Tibial nerve (tissue), 4 donors: ENCODE results near the gene ULK3. TPM values are rescaled to one million over a fixed set of nuclear protein-coding genes. Genes with fewer than 3 reads are reported as not detected.

ENCODE experiments used
- DNase-seq, 2 donors: peaks; one replicate each; pipeline ENCODE4 v3.0.0-alpha.2; 2019; ENCODE audit warnings: low spot score in 2 of 2
- H3K27ac ChIP-seq, 4 donors: fragments of 200-600 bp; sonication (generic) in 3 of 4; one replicate each; pipeline ENCODE4 v1.5.1; 2017 to 2019; ENCODE audit warnings: mild to moderate bottlenecking in 1 of 4
- H3K27me3 ChIP-seq, 2 donors: fragments of 200-600 bp; sonication (generic) in 1 of 2; one replicate each; pipeline versions ENCODE4 v1.5.1 to v1.6.0; 2017 to 2019
- H3K36me3 ChIP-seq, 3 donors: fragments of 200-600 bp; sonication (generic); one replicate each; pipeline ENCODE4 v1.5.1; 2018 to 2019
- H3K4me1 ChIP-seq, 4 donors: fragments of 200-600 bp; sonication (generic) in 3 of 4; one replicate each; pipeline ENCODE4 v1.5.1; 2017 to 2019
- H3K4me3 ChIP-seq, 4 donors: fragments of 200-600 bp; sonication (generic) in 3 of 4; one replicate each; pipeline ENCODE4 v1.5.1; 2017 to 2019; ENCODE audit warnings: mild to moderate bottlenecking in 1 of 4, moderate library complexity in 1 of 4
- H3K9me3 ChIP-seq, 4 donors: fragments of 200-600 bp; sonication (generic) in 3 of 4; one replicate each; pipeline ENCODE4 v1.5.1; 2017 to 2019
- EP300 ChIP-seq, 2 donors: sonication (generic); formaldehyde crosslinking; IDR thresholded peaks; one replicate each; pipeline ENCODE4 v1.6.1; 2017; ENCODE audit warnings: antibody characterized with exemption in 2 of 2, mild to moderate bottlenecking in 1 of 2
- POLR2A ChIP-seq, 2 donors: fragments of 450-650 bp; IDR thresholded peaks; one replicate each; pipeline ENCODE4 v1.6.1; 2017; ENCODE audit warnings: antibody characterized with exemption in 2 of 2, mild to moderate bottlenecking in 2 of 2, moderate library complexity in 2 of 2
- WGBS, 2 donors: methylation state at CpG; one replicate each; pipeline ENCODE4 v1.1.5; 2018; 5-methylcytosine and 5-hydroxymethylcytosine counted together
- total RNA-seq, 4 donors: library from RNA; depleted of rRNA; stranded (reverse); fragments of >200 nt; gene quantifications; one replicate each; pipeline ENCODE4 v1.1.0, GENCODE V29; 2016
- TF ChIP-seq, protein P1 (sequence below), 5 experiments: fragments of 200-600 bp in 3 of 5; fragments of 450-650 bp in 2 of 5; sonication (generic) in 3 of 5; IDR thresholded peaks; one replicate each; pipeline ENCODE4 v1.5.1; 2016 to 2019; ENCODE audit warnings: antibody characterized with exemption in 5 of 5, mild to moderate bottlenecking in 3 of 5, moderate library complexity in 2 of 5

Gene ULK3
- total RNA-seq, 4 donors from 2014 or later: 42.6 to 86.7 (median 48.9) TPM

DNA sequence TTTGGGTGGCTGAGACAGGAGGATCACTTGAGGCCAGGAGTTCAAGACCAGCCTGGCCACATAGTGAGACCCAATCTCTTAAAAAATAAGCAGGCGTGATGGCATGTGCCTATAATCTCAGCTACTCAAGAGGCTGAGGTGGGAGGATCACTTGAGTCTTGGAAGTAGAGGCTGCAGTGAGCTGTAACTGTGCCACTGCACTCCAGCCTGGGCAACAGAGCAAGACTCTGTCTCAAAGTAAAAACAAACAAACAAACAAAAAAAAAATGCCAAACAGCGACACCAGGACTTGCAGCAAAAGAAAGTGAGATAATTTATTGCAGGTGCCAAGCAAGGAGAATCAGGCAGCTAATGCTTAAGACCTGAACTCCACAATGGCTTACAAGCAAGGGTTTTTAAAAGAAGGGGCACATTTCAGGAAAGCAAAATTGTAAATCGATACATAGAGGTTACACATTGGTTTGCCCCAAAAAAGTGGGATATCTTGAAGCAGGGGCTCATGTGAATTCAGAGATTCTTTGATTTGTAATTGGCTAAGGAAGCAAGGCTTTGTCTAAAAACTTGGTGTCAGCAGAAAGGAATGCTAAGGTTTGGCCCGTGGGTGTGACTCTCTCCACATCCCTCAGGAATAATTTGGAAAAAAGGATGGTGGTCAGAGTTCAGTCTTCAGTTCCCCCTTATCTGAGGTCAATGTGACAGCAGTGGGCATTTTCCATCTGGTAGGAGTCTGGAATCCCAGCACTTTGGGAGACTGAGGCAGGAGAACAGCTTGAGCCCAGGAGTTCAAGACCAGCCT lies 41.7 kb upstream of the ULK3 start:
- WGBS, 2 donors: 56 to 58% methylated on average over 4 of the region's 4 CpGs
- H3K27me3 ChIP-seq: no peaks in the 10 kb centered on the region
- H3K9me3 ChIP-seq: no peaks in the 10 kb centered on the region
- H3K4me1 ChIP-seq: peaks cover 0 to 26% (median 9%) of the 10 kb centered on the region in 4 donors
- no peak for DNase-seq
- TF ChIP-seq, protein P1, sequence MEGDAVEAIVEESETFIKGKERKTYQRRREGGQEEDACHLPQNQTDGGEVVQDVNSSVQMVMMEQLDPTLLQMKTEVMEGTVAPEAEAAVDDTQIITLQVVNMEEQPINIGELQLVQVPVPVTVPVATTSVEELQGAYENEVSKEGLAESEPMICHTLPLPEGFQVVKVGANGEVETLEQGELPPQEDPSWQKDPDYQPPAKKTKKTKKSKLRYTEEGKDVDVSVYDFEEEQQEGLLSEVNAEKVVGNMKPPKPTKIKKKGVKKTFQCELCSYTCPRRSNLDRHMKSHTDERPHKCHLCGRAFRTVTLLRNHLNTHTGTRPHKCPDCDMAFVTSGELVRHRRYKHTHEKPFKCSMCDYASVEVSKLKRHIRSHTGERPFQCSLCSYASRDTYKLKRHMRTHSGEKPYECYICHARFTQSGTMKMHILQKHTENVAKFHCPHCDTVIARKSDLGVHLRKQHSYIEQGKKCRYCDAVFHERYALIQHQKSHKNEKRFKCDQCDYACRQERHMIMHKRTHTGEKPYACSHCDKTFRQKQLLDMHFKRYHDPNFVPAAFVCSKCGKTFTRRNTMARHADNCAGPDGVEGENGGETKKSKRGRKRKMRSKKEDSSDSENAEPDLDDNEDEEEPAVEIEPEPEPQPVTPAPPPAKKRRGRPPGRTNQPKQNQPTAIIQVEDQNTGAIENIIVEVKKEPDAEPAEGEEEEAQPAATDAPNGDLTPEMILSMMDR (IDR thresholded peaks at IDR 0.05): no peak
- TF ChIP-seq POLR2A (IDR thresholded peaks at IDR 0.05): no peak
- TF ChIP-seq EP300 (IDR thresholded peaks at IDR 0.05): no peak
- no peak overlapping the region for H3K4me3 ChIP-seq
- no peaks in the 10 kb centered on the region for H3K36me3 ChIP-seq
- no peak overlapping the region for H3K27ac ChIP-seq

DNA sequence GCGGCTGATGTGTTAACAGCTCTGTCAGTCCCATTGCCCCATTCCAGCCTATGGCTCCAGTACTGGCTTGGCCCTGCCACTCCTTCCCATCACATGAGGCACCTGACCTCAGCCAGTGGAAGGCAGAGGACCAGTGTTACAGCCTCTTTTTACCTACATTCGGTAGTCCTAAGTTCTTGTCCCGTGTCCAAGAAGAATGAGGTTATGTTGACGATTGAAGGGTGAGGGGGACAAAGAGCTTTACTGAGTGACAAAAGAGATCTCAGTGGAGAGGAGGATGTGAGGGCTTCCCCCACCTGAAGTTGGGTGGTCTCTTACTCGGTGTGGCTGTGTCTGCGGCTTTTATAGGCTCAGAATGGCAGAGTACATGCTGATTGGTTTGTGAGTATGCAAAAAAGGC lies 39.6 kb upstream of the ULK3 start:
- 92 to 94% methylated on average over 6 of the region's 6 CpGs for whole genome bisulfite sequencing, 2 donors
- TF ChIP-seq POLR2A (IDR thresholded peaks at IDR 0.05): no peak
- Histone ChIP-seq H3K36me3 (no peaks in the 10 kb centered on the region), H3K27ac (no peak overlapping the region), H3K9me3 (no peaks in the 10 kb centered on the region), H3K4me3 (no peak overlapping the region), H3K27me3 (no peaks in the 10 kb centered on the region), H3K4me1 (peaks cover 0 to 14% (median 0%) of the 10 kb centered on the region in 4 donors)
- DNase-seq: no peak

DNA sequence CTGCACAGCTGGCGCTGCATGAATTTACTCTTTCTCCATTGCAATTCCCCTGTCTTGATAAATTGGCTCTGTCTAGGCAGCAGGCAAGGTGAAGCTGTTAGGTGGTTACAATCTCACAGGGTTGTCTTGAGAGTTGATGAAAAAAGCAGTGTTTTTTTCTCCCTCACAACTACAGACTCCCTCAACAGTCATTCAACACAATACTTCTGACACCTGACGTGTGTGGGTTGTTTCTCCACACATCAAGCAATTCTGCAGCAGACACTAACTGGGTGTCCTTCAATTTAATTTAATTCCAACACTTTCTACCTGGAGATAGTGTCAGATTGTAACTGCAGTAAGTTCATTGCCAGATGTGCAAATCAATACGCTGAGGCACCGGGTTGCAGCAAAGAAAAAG lies 35.3 kb upstream of the ULK3 start:
- peaks cover 0 to 6% (median 0%) of the 10 kb centered on the region in 4 donors for H3K4me1 ChIP-seq
- H3K36me3 ChIP-seq: no peaks in the 10 kb centered on the region
- H3K4me3 ChIP-seq: no peak overlapping the region
- TF ChIP-seq EP300 (IDR thresholded peaks at IDR 0.05) (no peak), POLR2A (IDR thresholded peaks at IDR 0.05) (no peak)
- TF ChIP-seq, protein P1 (IDR thresholded peaks at IDR 0.05): no peak
- no peak overlapping the region for H3K27ac ChIP-seq
- H3K9me3 ChIP-seq: no peaks in the 10 kb centered on the region
- DNase-seq: no peak
- no peaks in the 10 kb centered on the region for H3K27me3 ChIP-seq
- WGBS, 2 donors: 72 to 77% methylated on average over 4 of the region's 4 CpGs

DNA sequence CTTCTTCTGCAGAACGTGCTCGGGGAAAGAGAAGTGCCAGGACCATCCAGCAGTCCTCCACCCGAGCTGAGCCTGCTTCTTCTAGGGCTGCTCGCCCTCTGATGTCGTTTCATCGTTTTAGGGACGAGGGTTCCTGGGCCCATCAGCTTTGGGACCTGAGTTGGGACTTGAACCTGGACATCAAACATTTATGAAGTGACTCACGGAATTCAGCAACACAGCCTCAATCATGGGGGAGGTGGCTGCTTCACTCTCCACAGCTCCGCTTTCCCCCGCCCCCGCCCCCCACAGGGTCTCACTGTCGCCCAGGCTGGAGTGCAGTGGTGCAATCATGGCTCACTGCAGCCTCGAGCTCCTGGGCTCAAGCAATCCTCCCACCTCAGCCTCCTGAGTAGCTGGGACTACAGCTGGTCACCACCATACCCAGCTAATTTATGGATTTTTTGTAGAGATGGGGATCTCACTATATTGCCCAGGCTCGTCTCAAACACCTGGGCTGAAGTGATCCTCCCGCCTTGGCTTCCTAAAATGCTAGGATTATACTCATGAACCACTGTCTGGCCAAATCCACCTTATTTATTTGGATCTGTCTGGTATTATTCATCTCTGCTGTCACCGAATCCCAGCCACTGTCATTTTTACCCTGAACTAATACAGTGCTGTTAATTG lies 30.9 kb upstream of the ULK3 start:
- TF ChIP-seq POLR2A (IDR thresholded peaks at IDR 0.05): no peak
- TF ChIP-seq, protein P1 (IDR thresholded peaks at IDR 0.05): no peak
- Histone ChIP-seq H3K4me1 (peaks cover 0 to 44% (median 35%) of the 10 kb centered on the region in 4 donors), H3K4me3 (peak overlapping the region; percentile 69 to 76 (median 75)), H3K27ac (peak overlapping the region; percentile 91 to 97 (median 92)), H3K9me3 (no peaks in the 10 kb centered on the region), H3K36me3 (no peaks in the 10 kb centered on the region), H3K27me3 (no peaks in the 10 kb centered on the region)
- DNase-seq: peak in 1 of 2 donors; percentile 28
- WGBS, 2 donors: 25 to 34% methylated on average over 12 to 16 of the region's 16 CpGs

DNA sequence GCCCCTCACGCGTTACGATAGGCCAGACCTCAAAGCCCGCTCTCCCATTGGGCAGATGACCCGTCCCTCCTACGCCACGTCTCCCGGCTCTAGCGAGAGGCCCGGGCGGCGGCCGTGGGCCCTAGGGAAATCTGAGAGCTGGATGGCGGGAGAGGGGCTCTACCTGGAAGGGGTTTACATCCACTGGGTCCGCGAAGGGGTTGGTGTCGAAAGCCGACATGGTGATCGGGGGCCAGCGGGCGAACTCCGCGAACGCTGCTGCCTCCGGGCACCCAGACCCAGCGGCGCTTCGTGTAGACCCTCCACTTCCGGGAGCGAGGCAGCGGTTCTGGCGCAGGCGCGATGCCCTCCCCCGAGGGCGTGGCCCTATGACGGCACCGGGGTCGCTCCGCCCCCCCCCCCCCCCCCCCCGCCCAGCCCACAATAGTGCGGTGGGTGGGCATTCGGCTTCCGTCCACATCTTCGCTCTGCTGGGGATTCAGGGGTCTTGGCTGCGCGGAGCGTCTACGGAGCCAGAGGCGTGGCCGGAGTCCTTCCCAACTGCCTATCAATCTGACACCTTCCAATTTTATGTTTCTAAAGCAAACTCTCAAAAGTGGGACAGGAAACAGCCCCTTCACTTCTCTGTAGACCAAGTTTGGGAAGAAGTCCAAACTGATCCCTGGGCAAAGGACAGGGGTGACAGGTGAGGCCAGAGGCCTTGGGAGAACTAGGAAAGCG lies 30.2 kb upstream of the ULK3 start, which contains the start of gene SCAMP2:
TSS of gene SCAMP2 (minus strand) at position 330 of the 720 bp plus-strand sequence. CDS start at position 220, 110 bp downstream.
- 0% methylated on average over 25 to 29 of the region's 52 CpGs for WGBS, 2 donors
- H3K9me3 ChIP-seq: no peaks in the 10 kb centered on the region
- DNase-seq: peak; percentile 85 to 90
- H3K27me3 ChIP-seq: no peaks in the 10 kb centered on the region
- peak within 1 kb of the TSS; percentile 69 to 76 (median 75) for H3K4me3 ChIP-seq
- TF ChIP-seq POLR2A (IDR thresholded peaks at IDR 0.05): peak; percentile 63 to 87
- peak in 1 of 2 donors; percentile 92 for TF ChIP-seq EP300 (IDR thresholded peaks at IDR 0.05)
- TF ChIP-seq, protein P1 (IDR thresholded peaks at IDR 0.05): peak in 1 of 5 experiments; percentile 39
- peaks cover 0 to 51% (median 42%) of the 10 kb centered on the region in 4 donors for H3K4me1 ChIP-seq
- H3K36me3 ChIP-seq: no peaks in the 10 kb centered on the region
- peak within 1 kb of the TSS; percentile 91 to 97 (median 92) for H3K27ac ChIP-seq
